Neural cell (in vitro differentiated cells): Measurements from ENCODE around the gene PATZ1. TPM values are rescaled to one million over a fixed set of nuclear protein-coding genes. Genes with fewer than 3 reads are reported as not detected.

Experiments used
- H2AFZ ChIP-seq: fragments of 200-600, 300-800 bp; sonication (generic), shearing (Covaris generic); 2 replicates; pipeline ENCODE4 v1.6.0; 2014; ENCODE audit warnings: low read depth, mild to moderate bottlenecking, antibody characterized with exemption, low read length, moderate library complexity
- H3F3A ChIP-seq: fragments of 200-600 bp; shearing (Covaris generic); 2 replicates; pipeline ENCODE4 v1.6.1; 2016; ENCODE audit warnings: mild to moderate bottlenecking, moderate library complexity, mixed read lengths, antibody characterized with exemption, low read length; ENCODE audit not compliant: insufficient read depth, poor library complexity, severe bottlenecking
- H3K27ac ChIP-seq: fragments of 200-600, 300-800 bp; sonication (generic), shearing (Covaris generic); 2 replicates; pipeline ENCODE4 v1.5.1; 2014; ENCODE audit warnings: mild to moderate bottlenecking, low read length, moderate library complexity
- H3K27me3 ChIP-seq: fragments of 300-800, 200-600 bp; sonication (generic), shearing (Covaris generic); 2 replicates; pipeline ENCODE4 v1.6.0; 2014; ENCODE audit warnings: mild to moderate bottlenecking, low read depth, low read length, moderate library complexity; ENCODE audit not compliant: insufficient read depth
- H3K36me3 ChIP-seq: fragments of 300-800, 200-600 bp; sonication (generic), shearing (Covaris generic); 2 replicates; pipeline ENCODE4 v1.5.1; 2014; ENCODE audit warnings: mild to moderate bottlenecking, antibody characterized with exemption, low read length, moderate library complexity; ENCODE audit not compliant: insufficient read depth
- H3K4me2 ChIP-seq: fragments of 300-800, 200-600 bp; sonication (generic), shearing (Covaris generic); 2 replicates; pipeline ENCODE4 v1.6.0; 2014; ENCODE audit warnings: mild to moderate bottlenecking, low read length
- H3K4me3 ChIP-seq: fragments of 300-800, 200-600 bp; sonication (generic), shearing (Covaris generic); 2 replicates; pipeline ENCODE4 v1.5.1; 2014; ENCODE audit warnings: mild to moderate bottlenecking, low read length, moderate library complexity
- H3K79me2 ChIP-seq: fragments of 200-600 bp; shearing (Covaris generic); replicated peaks from 2 replicates; pipeline ENCODE4 v1.6.0; 2014; ENCODE audit warnings: mild to moderate bottlenecking, low read length, moderate library complexity; ENCODE audit not compliant: insufficient read depth
- H3K9ac ChIP-seq: fragments of 300-800, 200-600 bp; sonication (generic), shearing (Covaris generic); 2 replicates; pipeline ENCODE4 v1.6.1; 2016; ENCODE audit warnings: mild to moderate bottlenecking, low read length, mixed read lengths
- H3K9me2 ChIP-seq: fragments of 200-600 bp; shearing (Covaris generic); 2 replicates; pipeline ENCODE4 v1.6.1; 2016; ENCODE audit warnings: mild to moderate bottlenecking, low read length, mixed read lengths; ENCODE audit not compliant: insufficient read depth
- H3K9me3 ChIP-seq: fragments of 200-600, 300-800 bp; sonication (generic), shearing (Covaris generic); 2 replicates; pipeline ENCODE4 v1.6.1; 2016; ENCODE audit warnings: mild to moderate bottlenecking, mixed run types, low read length, moderate library complexity, mixed read lengths
- H4K20me1 ChIP-seq: fragments of 200-600 bp; shearing (Covaris generic); 2 replicates; pipeline ENCODE4 v1.6.1; 2016; ENCODE audit warnings: mild to moderate bottlenecking, mixed run types; ENCODE audit not compliant: insufficient read depth
- CTCF ChIP-seq: fragments of 450-650 bp; IDR thresholded peaks from 2 replicates; pipeline ENCODE4 v1.5.1; 2014; ENCODE audit warnings: antibody characterized with exemption, mild to moderate bottlenecking, moderate library complexity; ENCODE audit not compliant: poor library complexity, severe bottlenecking
- EP300 ChIP-seq: fragments of 450-650 bp; conservative IDR thresholded peaks from 2 replicates; pipeline ENCODE4 v1.6.1; 2014; ENCODE audit warnings: antibody characterized with exemption, mild to moderate bottlenecking, moderate library complexity; ENCODE audit not compliant: poor library complexity, severe bottlenecking
- EZH2 ChIP-seq: fragments of 200-600, 300-800 bp; shearing (Covaris generic), sonication (generic); IDR thresholded peaks from 2 replicates; pipeline ENCODE4 v1.6.1; 2014; ENCODE audit warnings: antibody characterized with exemption, low read length, borderline replicate concordance, mild to moderate bottlenecking; ENCODE audit not compliant: insufficient read depth, poor library complexity, severe bottlenecking
- MXI1 ChIP-seq: fragments of 450-650 bp; conservative IDR thresholded peaks from 2 replicates; pipeline ENCODE4 v1.6.1; 2014; ENCODE audit warnings: antibody characterized with exemption, mild to moderate bottlenecking; ENCODE audit not compliant: poor library complexity, severe bottlenecking
- POLR2AphosphoS5 ChIP-seq: IDR thresholded peaks from 2 replicates; pipeline ENCODE4 v1.6.1; 2012
- RAD21 ChIP-seq: fragments of 450-650 bp; conservative IDR thresholded peaks from 2 replicates; pipeline ENCODE4 v1.6.1; 2014; ENCODE audit warnings: antibody characterized with exemption, mild to moderate bottlenecking, moderate library complexity
- SMC3 ChIP-seq: fragments of 450-650 bp; conservative IDR thresholded peaks from 2 replicates; pipeline ENCODE4 v1.6.1; 2014; ENCODE audit warnings: antibody characterized with exemption, mild to moderate bottlenecking, moderate library complexity; ENCODE audit not compliant: poor library complexity
- TAF1 ChIP-seq: IDR thresholded peaks from 2 replicates; pipeline ENCODE4 v1.6.1; 2012; ENCODE audit warnings: low read depth
- polyA plus RNA-seq: library from polyadenylated mRNA; depleted of rRNA; stranded (reverse); fragments of >200 nt; gene quantifications from 2 replicates; pipeline ENCODE4 v1.2.3, GENCODE V29; 2014
- TF ChIP-seq, protein P1 (sequence below): IDR thresholded peaks from 2 replicates; pipeline ENCODE4 v1.6.1; 2012; ENCODE audit warnings: borderline replicate concordance

PATZ1 gene
- polyA plus RNA-seq, 1 donor from 2014 or later, result 33.5 TPM

- no peak overlapping the region for H3K9ac ChIP-seq
- H2AFZ ChIP-seq, result no peak overlapping the region
- no peaks in the 10 kb centered on the region for H3F3A ChIP-seq
- H3K4me3 ChIP-seq, result no peak overlapping the region
- no peaks in the 10 kb centered on the region for H3K9me3 ChIP-seq
- no peaks in the 10 kb centered on the region for H3K27me3 ChIP-seq
- no peak overlapping the region for H3K4me2 ChIP-seq
- H3K79me2 ChIP-seq, result no peaks in the 10 kb centered on the region
- no peaks in the 10 kb centered on the region for H3K9me2 ChIP-seq
- peaks cover 5% of the 10 kb centered on the region for H3K36me3 ChIP-seq
- no peak overlapping the region for H3K27ac ChIP-seq
- TF ChIP-seq, protein P1, sequence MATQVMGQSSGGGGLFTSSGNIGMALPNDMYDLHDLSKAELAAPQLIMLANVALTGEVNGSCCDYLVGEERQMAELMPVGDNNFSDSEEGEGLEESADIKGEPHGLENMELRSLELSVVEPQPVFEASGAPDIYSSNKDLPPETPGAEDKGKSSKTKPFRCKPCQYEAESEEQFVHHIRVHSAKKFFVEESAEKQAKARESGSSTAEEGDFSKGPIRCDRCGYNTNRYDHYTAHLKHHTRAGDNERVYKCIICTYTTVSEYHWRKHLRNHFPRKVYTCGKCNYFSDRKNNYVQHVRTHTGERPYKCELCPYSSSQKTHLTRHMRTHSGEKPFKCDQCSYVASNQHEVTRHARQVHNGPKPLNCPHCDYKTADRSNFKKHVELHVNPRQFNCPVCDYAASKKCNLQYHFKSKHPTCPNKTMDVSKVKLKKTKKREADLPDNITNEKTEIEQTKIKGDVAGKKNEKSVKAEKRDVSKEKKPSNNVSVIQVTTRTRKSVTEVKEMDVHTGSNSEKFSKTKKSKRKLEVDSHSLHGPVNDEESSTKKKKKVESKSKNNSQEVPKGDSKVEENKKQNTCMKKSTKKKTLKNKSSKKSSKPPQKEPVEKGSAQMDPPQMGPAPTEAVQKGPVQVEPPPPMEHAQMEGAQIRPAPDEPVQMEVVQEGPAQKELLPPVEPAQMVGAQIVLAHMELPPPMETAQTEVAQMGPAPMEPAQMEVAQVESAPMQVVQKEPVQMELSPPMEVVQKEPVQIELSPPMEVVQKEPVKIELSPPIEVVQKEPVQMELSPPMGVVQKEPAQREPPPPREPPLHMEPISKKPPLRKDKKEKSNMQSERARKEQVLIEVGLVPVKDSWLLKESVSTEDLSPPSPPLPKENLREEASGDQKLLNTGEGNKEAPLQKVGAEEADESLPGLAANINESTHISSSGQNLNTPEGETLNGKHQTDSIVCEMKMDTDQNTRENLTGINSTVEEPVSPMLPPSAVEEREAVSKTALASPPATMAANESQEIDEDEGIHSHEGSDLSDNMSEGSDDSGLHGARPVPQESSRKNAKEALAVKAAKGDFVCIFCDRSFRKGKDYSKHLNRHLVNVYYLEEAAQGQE, result no peak
- no peak for TF ChIP-seq RAD21
- TF ChIP-seq CTCF, result no peak
- no peak for TF ChIP-seq MXI1
- no peak for TF ChIP-seq POLR2AphosphoS5
- TF ChIP-seq EZH2, result no peak
- TF ChIP-seq TAF1, result no peak
- TF ChIP-seq EP300, result no peak
- TF ChIP-seq SMC3, result no peak
- H4K20me1 ChIP-seq, result no peaks in the 10 kb centered on the region
Observed at GRCh38 chr22:31278151-31278621, 68.0 kb downstream of the PATZ1 start.

DNA sequence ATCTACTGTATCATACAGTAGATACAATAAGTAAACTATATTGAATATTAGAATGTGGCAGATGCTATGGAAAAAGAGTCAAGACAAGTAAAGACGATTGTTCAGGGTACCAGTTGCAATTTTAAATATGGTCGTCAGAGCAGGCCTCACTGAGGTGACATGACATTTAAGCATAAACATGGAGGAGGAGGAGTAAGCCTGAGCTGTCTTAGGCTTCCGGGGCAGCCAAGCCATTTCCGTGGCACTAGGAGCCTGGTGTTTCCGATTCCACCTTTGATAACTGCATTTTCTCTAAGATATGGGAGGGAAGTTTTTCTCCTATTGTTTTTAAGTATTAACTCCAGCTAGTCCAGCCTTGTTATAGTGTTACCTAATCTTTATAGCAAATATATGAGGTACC is 68.4 kb downstream of the PATZ1 start:
- Histone ChIP-seq H3K36me3 (peaks cover 5% of the 10 kb centered on the region), H3K27ac (no peak overlapping the region), H3K9me3 (no peaks in the 10 kb centered on the region), H3K9ac (no peak overlapping the region), H3K4me2 (no peak overlapping the region), H3F3A (no peaks in the 10 kb centered on the region), H3K27me3 (no peaks in the 10 kb centered on the region), H3K4me3 (no peak overlapping the region), H4K20me1 (no peaks in the 10 kb centered on the region), H3K79me2 (no peaks in the 10 kb centered on the region), H3K9me2 (no peaks in the 10 kb centered on the region), H2AFZ (no peak overlapping the region)
- TF ChIP-seq CTCF (no peak), RAD21 (no peak), SMC3 (no peak), EZH2 (no peak), MXI1 (no peak), TAF1 (no peak), EP300 (no peak)
- TF ChIP-seq, protein P1, result no peak
